ENCODE data around the gene STT3B. TPM values are rescaled to one million over a fixed set of nuclear protein-coding genes. Genes with fewer than 3 reads are reported as not detected.

The STT3B gene
- total RNA-seq, 1 experiment from 2014 or later, result 155 TPM

DNA sequence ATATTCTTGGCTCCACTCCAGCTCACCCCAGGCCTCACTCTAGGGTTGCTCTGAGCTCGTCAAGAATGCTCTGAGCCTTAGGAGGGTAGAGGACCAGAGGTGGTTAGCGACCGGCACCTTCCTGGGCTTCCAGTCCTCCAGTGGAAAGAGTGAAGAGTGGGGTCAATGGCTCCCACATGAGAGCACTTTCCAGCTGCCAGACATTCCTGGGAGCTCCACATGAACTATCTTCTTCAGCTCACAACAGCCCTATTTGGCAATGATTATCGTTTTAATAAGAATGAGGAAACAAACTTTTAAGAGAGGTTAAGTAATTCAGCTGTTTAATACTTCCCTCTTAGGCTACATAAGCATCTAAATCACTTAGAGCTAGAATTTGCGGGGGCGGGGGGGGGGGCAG lies 139.3 kb downstream of the STT3B start:
- Histone ChIP-seq H3K4me2 (no peak overlapping the region), H3K79me2 (ENCODE audit: low read depth) (no peaks in the 10 kb centered on the region), H4K20me1 (ENCODE audit: insufficient read depth) (no peaks in the 10 kb centered on the region), H3K9me2 (ENCODE audit: insufficient read depth) (no peaks in the 10 kb centered on the region), H3K9me3 (ENCODE audit: insufficient read depth, low read depth) (no peaks in the 10 kb centered on the region), H3K27ac (no peak overlapping the region), H2AFZ (no peak overlapping the region), H3K4me3 (no peak overlapping the region), H3K36me3 (ENCODE audit: low read depth) (no peaks in the 10 kb centered on the region), H3K27me3 (ENCODE audit: insufficient read depth, low read depth) (no peaks in the 10 kb centered on the region), H3F3A (ENCODE audit: insufficient read depth, low read depth) (peaks cover 12% of the 10 kb centered on the region), H3K4me1 (replicated peaks; ENCODE audit: insufficient read depth) (peaks cover 15% of the 10 kb centered on the region)
- TF ChIP-seq EZH2 (IDR thresholded peaks at IDR 0.05; ENCODE audit: low read depth), result no peak
- no peak for TF ChIP-seq CTCF (conservative IDR thresholded peaks at IDR 0.05)
- ChIA-PET CTCF (no interaction called here), POLR2A (ENCODE audit: unreplicated experiment) (interaction anchor here (0.6 kb wide), 1 partner anchor 1329 kb away, joined by 3 read pairs; no protein-coding TSS in a partner anchor)
- no TSS peak for BruUV-seq (replicated peaks)
- DNase-seq, result no peak
- intact Hi-C loops (cut with micrococcal nuclease; ENCODE audit: unreplicated experiment), result no loop called here

DNA sequence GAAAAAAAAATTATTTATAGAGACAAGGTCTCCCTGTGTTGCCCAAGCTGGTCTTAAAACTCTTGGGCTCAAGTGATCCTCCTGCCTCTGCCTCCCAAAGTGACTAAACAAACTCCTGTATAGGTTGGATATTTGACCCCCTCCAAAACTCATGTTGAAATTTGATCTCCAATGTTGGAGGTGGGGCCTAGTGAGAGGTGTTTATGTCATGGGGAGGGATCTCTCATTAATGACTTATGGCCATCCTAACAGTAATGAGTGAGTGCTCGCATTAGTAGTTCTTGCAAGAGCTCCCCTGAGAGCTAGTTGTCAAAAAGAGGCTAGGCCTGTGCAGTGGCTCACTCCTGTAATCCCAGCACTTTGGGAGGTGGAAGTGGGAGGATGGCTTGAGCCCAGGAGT lies 141.2 kb downstream of the STT3B start:
- H3K79me2 ChIP-seq (ENCODE audit: low read depth), result no peaks in the 10 kb centered on the region
- H4K20me1 ChIP-seq (ENCODE audit: insufficient read depth), result no peaks in the 10 kb centered on the region
- H3K9me3 ChIP-seq (ENCODE audit: insufficient read depth, low read depth), result no peaks in the 10 kb centered on the region
- H3K4me3 ChIP-seq, result no peak overlapping the region
- ChIA-PET POLR2A (ENCODE audit: unreplicated experiment) (no interaction called here), CTCF (no interaction called here)
- H3K4me1 ChIP-seq (replicated peaks; ENCODE audit: insufficient read depth), result peaks cover 2% of the 10 kb centered on the region
- DNase-seq, result no peak
- intact Hi-C loops (cut with micrococcal nuclease; ENCODE audit: unreplicated experiment), result no loop called here
- H3K27me3 ChIP-seq (ENCODE audit: insufficient read depth, low read depth), result no peaks in the 10 kb centered on the region
- no peak overlapping the region for H3K4me2 ChIP-seq
- H3F3A ChIP-seq (ENCODE audit: insufficient read depth, low read depth), result no peaks in the 10 kb centered on the region
- no TSS peak for BruUV-seq (replicated peaks)
- H3K9me2 ChIP-seq (ENCODE audit: insufficient read depth), result no peaks in the 10 kb centered on the region
- no peak overlapping the region for H2AFZ ChIP-seq
- H3K27ac ChIP-seq, result no peak overlapping the region
- H3K36me3 ChIP-seq (ENCODE audit: low read depth), result no peaks in the 10 kb centered on the region
- TF ChIP-seq EZH2 (IDR thresholded peaks at IDR 0.05; ENCODE audit: low read depth), result no peak
- no peak for TF ChIP-seq CTCF (conservative IDR thresholded peaks at IDR 0.05)

- no peaks in the 10 kb centered on the region for H3K27me3 ChIP-seq (ENCODE audit: insufficient read depth, low read depth)
- POLR2A ChIA-PET (ENCODE audit: unreplicated experiment), result no interaction called here
- no TSS peak for BruUV-seq (replicated peaks)
- H3K27ac ChIP-seq, result no peak overlapping the region
- TF ChIP-seq EZH2 (IDR thresholded peaks at IDR 0.05; ENCODE audit: low read depth) (no peak), CTCF (conservative IDR thresholded peaks at IDR 0.05) (no peak)
- no peak overlapping the region for H3K4me2 ChIP-seq
- no peaks in the 10 kb centered on the region for H3F3A ChIP-seq (ENCODE audit: insufficient read depth, low read depth)
- no peak overlapping the region for H3K4me3 ChIP-seq
- H3K4me1 ChIP-seq (replicated peaks; ENCODE audit: insufficient read depth), result no peaks in the 10 kb centered on the region
- H3K36me3 ChIP-seq (ENCODE audit: low read depth), result no peaks in the 10 kb centered on the region
- CTCF ChIA-PET, result no interaction called here
- H3K9me3 ChIP-seq (ENCODE audit: insufficient read depth, low read depth), result no peaks in the 10 kb centered on the region
- no peak for DNase-seq
- H3K79me2 ChIP-seq (ENCODE audit: low read depth), result no peaks in the 10 kb centered on the region
- H4K20me1 ChIP-seq (ENCODE audit: insufficient read depth), result no peaks in the 10 kb centered on the region
- intact Hi-C loops (cut with micrococcal nuclease; ENCODE audit: unreplicated experiment), result no loop called here
- no peaks in the 10 kb centered on the region for H3K9me2 ChIP-seq (ENCODE audit: insufficient read depth)
- no peak overlapping the region for H2AFZ ChIP-seq
Observed at GRCh38 chr3:31676556-31676955, 143.8 kb downstream of the STT3B start.
